Measurements from ENCODE around the gene INS.

INS gene

DNA sequence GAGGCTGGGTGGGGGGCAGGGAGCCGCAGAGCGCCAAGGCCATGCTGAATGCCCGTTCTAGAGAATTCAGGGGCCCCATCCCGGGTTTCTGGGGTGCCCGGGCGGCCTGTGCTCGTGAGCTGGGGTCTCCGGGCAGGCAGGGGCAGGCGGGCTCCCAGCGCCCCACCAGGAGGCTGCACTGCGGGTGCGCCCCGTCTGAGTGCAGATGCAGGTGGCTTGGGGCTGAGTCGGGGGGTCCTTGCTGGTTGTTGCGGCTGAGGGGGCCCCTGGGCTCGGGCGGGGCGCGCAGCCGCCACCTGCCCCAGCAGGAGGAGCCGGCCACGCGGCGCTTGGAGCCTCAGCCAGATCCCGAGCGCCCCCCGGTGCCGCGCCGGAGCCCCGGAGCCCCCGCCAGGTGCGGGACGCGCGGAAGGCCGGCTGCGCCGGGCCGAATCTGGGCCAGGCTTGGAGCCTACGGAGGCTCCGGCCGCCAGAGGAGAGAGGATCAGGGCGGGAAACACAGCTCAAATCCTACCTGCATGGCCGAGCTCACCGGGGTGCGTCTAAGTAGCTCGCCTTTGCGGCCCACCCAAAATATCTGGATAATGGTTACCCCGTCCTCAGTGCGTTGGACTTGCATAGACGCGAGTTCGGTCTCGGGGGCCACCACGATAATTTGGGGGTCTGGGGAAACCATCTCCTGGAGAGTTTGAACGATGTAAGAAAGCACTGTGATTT lies 21.2 kb downstream of the INS start:
- Mint-ChIP-seq H3K4me3 (no peak overlapping the region), H3K36me3 (ENCODE audit: low read depth) (no peaks in the 10 kb centered on the region), H3K27me3 (peaks cover 67% of the 10 kb centered on the region), H3K27ac (no peak overlapping the region), H3K4me1 (ENCODE audit: low read depth) (peaks cover 33% of the 10 kb centered on the region), H3K9me3 (no peaks in the 10 kb centered on the region)

- Mint-ChIP-seq H3K36me3 (ENCODE audit: low read depth) (no peaks in the 10 kb centered on the region), H3K27ac (no peak within 1 kb of the TSS), H3K4me1 (ENCODE audit: low read depth) (peaks cover 28% of the 10 kb centered on the region), H3K27me3 (peaks cover 61% of the 10 kb centered on the region), H3K4me3 (no peak within 1 kb of the TSS), H3K9me3 (no peaks in the 10 kb centered on the region)
Measured at GRCh38 chr11:2139123-2139521, 21.9 kb downstream of the INS start, which contains the start of gene IGF2. IGF2 (minus strand) TSS chr11:2139389; CDS start chr11:2135523, 3,866 bp downstream.

- H3K9me3 Mint-ChIP-seq, result no peaks in the 10 kb centered on the region
- H3K27me3 Mint-ChIP-seq, result peaks cover 62% of the 10 kb centered on the region
- no peaks in the 10 kb centered on the region for H3K36me3 Mint-ChIP-seq (ENCODE audit: low read depth)
- no peak overlapping the region for H3K27ac Mint-ChIP-seq
- H3K4me3 Mint-ChIP-seq, result no peak overlapping the region
- peaks cover 26% of the 10 kb centered on the region for H3K4me1 Mint-ChIP-seq (ENCODE audit: low read depth)
Measured at GRCh38 chr11:2138431-2139122, 22.4 kb downstream of the INS start.

- H3K27me3 Mint-ChIP-seq, result peaks cover 64% of the 10 kb centered on the region
- no peak overlapping the region for H3K4me3 Mint-ChIP-seq
Measured at GRCh38 chr11:2138068-2138430, 23.0 kb downstream of the INS start.

GRCh38 chr11:2137202-2138067 lies 23.6 kb downstream of the INS start:
- Mint-ChIP-seq H3K36me3 (ENCODE audit: low read depth) (no peaks in the 10 kb centered on the region), H3K27ac (no peak overlapping the region), H3K27me3 (peaks cover 64% of the 10 kb centered on the region), H3K9me3 (no peaks in the 10 kb centered on the region), H3K4me3 (no peak overlapping the region), H3K4me1 (ENCODE audit: low read depth) (peaks cover 14% of the 10 kb centered on the region)

More at GRCh38 chr11:2138068-2138430, 23.0 kb downstream of the INS start:
- no peaks in the 10 kb centered on the region for H3K9me3 Mint-ChIP-seq
- peaks cover 21% of the 10 kb centered on the region for H3K4me1 Mint-ChIP-seq (ENCODE audit: low read depth)
- H3K36me3 Mint-ChIP-seq (ENCODE audit: low read depth), result no peaks in the 10 kb centered on the region
- no peak overlapping the region for H3K27ac Mint-ChIP-seq

GRCh38 chr11:2136952-2137201 lies 24.1 kb downstream of the INS start:
- Mint-ChIP-seq H3K4me3 (no peak overlapping the region), H3K27ac (no peak overlapping the region), H3K27me3 (peaks cover 63% of the 10 kb centered on the region), H3K36me3 (ENCODE audit: low read depth) (no peaks in the 10 kb centered on the region), H3K4me1 (ENCODE audit: low read depth) (peaks cover 9% of the 10 kb centered on the region), H3K9me3 (peaks cover 1% of the 10 kb centered on the region)

- H3K4me3 Mint-ChIP-seq, result no peak overlapping the region
Measured at GRCh38 chr11:2136209-2136951, 24.6 kb downstream of the INS start.

GRCh38 chr11:2135648-2136201 lies 25.3 kb downstream of the INS start:
- Mint-ChIP-seq H3K27ac (no peak overlapping the region), H3K4me1 (ENCODE audit: low read depth) (no peaks in the 10 kb centered on the region), H3K9me3 (peaks cover 9% of the 10 kb centered on the region), H3K4me3 (no peak overlapping the region), H3K27me3 (peaks cover 63% of the 10 kb centered on the region), H3K36me3 (ENCODE audit: low read depth) (no peaks in the 10 kb centered on the region)

More at GRCh38 chr11:2136209-2136951, 24.6 kb downstream of the INS start:
- H3K27me3 Mint-ChIP-seq, result peaks cover 63% of the 10 kb centered on the region
- peaks cover 5% of the 10 kb centered on the region for H3K4me1 Mint-ChIP-seq (ENCODE audit: low read depth)
- H3K9me3 Mint-ChIP-seq, result peaks cover 6% of the 10 kb centered on the region
- H3K27ac Mint-ChIP-seq, result no peak overlapping the region
- no peaks in the 10 kb centered on the region for H3K36me3 Mint-ChIP-seq (ENCODE audit: low read depth)

DNA sequence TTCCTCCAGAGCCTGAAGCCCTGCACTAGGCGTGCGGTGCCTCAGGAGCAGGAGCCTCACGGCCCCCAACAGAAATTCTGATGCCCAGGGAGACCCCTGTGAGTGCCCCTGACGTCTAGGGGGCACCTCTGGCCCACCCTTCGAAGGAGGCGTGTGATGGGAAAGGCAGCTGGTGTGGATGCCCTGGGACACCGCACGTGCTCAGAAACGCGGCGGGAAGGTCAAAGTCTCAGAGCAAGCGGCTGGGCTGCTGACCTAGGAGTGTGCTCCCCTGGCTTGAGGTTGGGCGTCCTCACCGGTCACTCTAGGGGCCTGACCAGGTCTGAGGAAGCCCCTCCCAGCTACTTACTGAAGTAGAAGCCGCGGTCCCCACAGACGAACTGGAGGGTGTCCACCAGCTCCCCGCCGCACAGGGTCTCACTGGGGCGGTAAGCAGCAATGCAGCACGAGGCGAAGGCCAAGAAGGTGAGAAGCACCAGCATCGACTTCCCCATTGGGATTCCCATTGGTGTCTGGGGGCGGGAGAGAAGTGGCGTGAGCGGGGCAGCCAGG lies 25.9 kb downstream of the INS start:
- no peaks in the 10 kb centered on the region for H3K4me1 Mint-ChIP-seq (ENCODE audit: low read depth)
- no peak overlapping the region for H3K27ac Mint-ChIP-seq
- no peak overlapping the region for H3K4me3 Mint-ChIP-seq
- H3K27me3 Mint-ChIP-seq, result peaks cover 63% of the 10 kb centered on the region
- no peaks in the 10 kb centered on the region for H3K36me3 Mint-ChIP-seq (ENCODE audit: low read depth)
- peaks cover 9% of the 10 kb centered on the region for H3K9me3 Mint-ChIP-seq

GRCh38 chr11:2134022-2135010 lies 26.7 kb downstream of the INS start:
- Mint-ChIP-seq H3K36me3 (ENCODE audit: low read depth) (no peaks in the 10 kb centered on the region), H3K4me3 (no peak overlapping the region), H3K9me3 (peaks cover 9% of the 10 kb centered on the region), H3K27ac (no peak overlapping the region), H3K27me3 (peaks cover 63% of the 10 kb centered on the region), H3K4me1 (ENCODE audit: low read depth) (no peaks in the 10 kb centered on the region)

DNA sequence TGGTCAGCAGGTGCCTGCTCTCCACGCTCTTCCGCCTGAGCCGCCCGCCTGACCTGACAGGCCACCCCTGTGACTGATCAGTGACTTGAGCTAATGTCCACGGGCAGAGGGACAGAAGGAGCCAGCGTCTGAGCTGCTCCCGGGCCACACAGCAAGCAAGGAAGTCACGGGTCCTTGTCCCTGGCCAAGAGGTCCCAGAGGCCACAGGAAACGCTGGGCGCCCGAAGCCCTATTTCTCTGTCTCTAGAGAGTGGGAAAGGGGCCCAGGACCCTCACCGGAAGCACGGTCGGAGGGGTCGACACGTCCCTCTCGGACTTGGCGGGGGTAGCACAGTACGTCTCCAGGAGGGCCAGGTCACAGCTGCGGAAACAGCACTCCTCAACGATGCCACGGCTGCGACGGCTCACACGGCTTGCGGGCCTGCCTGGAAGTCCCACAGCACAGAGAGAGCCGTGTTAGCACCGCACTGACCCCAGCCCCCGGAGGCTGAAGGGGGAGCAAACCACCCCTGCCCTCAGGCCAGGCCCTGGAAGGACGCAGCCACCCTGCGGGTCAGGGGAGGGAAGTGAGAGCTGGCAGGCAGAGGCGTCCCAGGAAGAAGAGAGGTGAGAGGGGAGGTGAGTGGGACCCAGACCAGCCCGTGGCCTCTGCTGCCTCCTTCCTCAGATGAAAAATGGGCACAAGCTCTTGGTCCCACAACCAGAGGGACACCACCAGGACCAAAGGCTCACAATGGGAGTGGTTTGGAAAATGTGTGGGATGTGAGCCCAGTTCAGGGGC lies 27.6 kb downstream of the INS start:
- H3K9me3 Mint-ChIP-seq, result peaks cover 9% of the 10 kb centered on the region
- H3K36me3 Mint-ChIP-seq (ENCODE audit: low read depth), result no peaks in the 10 kb centered on the region
- no peak overlapping the region for H3K4me3 Mint-ChIP-seq
- H3K27ac Mint-ChIP-seq, result no peak overlapping the region
- peaks cover 66% of the 10 kb centered on the region for H3K27me3 Mint-ChIP-seq
- no peaks in the 10 kb centered on the region for H3K4me1 Mint-ChIP-seq (ENCODE audit: low read depth)

- no peak overlapping the region for H3K4me3 Mint-ChIP-seq
- H3K27me3 Mint-ChIP-seq, result peaks cover 64% of the 10 kb centered on the region
Measured at GRCh38 chr11:2132874-2133240, 28.2 kb downstream of the INS start.

DNA sequence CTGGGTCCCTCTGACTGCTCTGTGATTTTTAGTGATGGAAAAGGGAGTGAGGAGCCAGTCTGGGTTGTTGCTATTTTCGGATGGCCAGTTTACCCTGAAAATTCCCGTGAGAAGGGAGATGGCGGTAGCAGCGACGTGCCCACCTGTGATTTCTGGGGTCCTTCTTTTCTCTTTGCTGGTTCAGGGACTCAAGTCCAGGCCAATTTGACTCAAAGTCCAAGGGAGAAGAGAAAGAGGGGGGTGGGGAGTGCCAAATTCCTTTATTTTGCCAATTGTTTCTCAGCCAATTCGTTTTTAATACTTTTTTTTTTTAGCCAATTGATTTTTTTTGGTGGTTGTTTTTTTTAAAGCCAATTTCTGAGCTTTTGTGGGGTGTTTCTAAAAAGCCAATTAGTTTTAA lies 28.8 kb downstream of the INS start:
- Mint-ChIP-seq H3K36me3 (ENCODE audit: low read depth) (no peaks in the 10 kb centered on the region), H3K9me3 (peaks cover 9% of the 10 kb centered on the region), H3K27me3 (peaks cover 61% of the 10 kb centered on the region), H3K4me3 (no peak overlapping the region), H3K27ac (no peak overlapping the region), H3K4me1 (ENCODE audit: low read depth) (no peaks in the 10 kb centered on the region)

More at GRCh38 chr11:2132874-2133240, 28.2 kb downstream of the INS start:
- no peaks in the 10 kb centered on the region for H3K4me1 Mint-ChIP-seq (ENCODE audit: low read depth)
- H3K36me3 Mint-ChIP-seq (ENCODE audit: low read depth), result no peaks in the 10 kb centered on the region
- no peak overlapping the region for H3K27ac Mint-ChIP-seq
- H3K9me3 Mint-ChIP-seq, result peaks cover 9% of the 10 kb centered on the region

Measured in stimulated activated naive CD8-positive, alpha-beta T cell treated with anti-CD3 and anti-CD28 coated beads, Interleukin-15, Interleukin-2, amounts not matched to agents 100 ng/mL and 50 ng/mL, for 24 hours (primary cell).